Measurements from ENCODE around the gene KHDRBS1.
"Not testable (repeated sequence)": the region's sequence is repeated elsewhere in the genome, so short reads cannot be mapped to it uniquely, and the experiment has no call there.

Gene KHDRBS1

DNA sequence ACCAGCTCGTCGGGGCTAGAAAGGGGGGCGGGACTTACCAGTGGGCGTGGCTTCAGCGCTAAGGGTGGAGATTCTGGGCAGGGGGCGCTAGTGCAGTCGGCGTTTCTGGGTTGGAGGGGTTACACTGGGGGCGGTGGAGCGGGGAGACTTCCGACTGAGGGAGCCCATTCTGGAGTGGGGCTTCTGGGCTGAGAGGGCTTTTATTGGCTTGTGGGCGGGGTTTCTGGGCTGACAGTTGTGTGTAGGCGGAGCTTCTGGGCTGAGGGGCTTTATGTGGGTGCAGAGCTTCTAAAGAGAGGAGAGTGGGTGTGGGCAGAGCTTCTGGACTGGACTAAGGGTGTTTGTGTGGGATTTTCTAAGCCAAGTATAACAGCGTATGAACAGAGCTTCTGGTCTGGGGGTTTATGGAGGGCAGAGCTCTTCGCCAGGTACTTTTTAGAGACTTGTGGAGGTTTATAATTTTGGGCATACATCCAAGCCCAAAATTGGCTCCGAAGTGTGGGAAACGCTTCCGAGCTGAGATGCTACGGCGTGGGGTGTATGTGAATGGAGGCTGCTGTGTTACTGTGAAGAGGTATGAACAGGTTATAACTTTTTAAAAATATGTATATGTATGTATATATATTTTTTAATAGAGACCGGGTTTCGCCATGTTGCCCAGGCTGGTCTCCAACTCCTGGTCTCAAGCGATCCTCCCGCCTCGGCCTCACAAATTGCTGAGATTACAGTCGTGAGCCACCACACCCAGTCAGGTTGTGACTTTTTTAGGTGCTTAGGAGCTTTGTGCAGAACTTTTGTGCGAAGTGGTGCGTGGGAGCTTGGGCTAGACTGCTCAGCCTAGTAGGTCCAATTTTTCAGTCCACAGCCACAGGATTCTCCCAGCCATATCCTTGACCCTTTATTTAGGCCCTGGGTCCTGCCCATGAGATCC lies 59.9 kb downstream of the KHDRBS1 start:
- no peak for DNase-seq (ENCODE audit: low spot score)

GRCh38 chr1:32074841-32075240 lies 61.2 kb downstream of the KHDRBS1 start:
- TF ChIP-seq, protein P1, sequence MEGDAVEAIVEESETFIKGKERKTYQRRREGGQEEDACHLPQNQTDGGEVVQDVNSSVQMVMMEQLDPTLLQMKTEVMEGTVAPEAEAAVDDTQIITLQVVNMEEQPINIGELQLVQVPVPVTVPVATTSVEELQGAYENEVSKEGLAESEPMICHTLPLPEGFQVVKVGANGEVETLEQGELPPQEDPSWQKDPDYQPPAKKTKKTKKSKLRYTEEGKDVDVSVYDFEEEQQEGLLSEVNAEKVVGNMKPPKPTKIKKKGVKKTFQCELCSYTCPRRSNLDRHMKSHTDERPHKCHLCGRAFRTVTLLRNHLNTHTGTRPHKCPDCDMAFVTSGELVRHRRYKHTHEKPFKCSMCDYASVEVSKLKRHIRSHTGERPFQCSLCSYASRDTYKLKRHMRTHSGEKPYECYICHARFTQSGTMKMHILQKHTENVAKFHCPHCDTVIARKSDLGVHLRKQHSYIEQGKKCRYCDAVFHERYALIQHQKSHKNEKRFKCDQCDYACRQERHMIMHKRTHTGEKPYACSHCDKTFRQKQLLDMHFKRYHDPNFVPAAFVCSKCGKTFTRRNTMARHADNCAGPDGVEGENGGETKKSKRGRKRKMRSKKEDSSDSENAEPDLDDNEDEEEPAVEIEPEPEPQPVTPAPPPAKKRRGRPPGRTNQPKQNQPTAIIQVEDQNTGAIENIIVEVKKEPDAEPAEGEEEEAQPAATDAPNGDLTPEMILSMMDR (IDR thresholded peaks at IDR 0.05; ENCODE audit: extremely low read depth, missing control alignments), result no peak
- DNase-seq (ENCODE audit: low spot score), result no peak

More for the DNA sequence above, 59.9 kb downstream of the KHDRBS1 start:
- TF ChIP-seq, protein P1 (IDR thresholded peaks at IDR 0.05; ENCODE audit: extremely low read depth, missing control alignments), result no peak

GRCh38 chr1:32077451-32077850 lies 63.8 kb downstream of the KHDRBS1 start:
- DNase-seq (ENCODE audit: low spot score), result no peak
- TF ChIP-seq, protein P1 (IDR thresholded peaks at IDR 0.05; ENCODE audit: extremely low read depth, missing control alignments), result no peak

GRCh38 chr1:32082022-32082421 lies 68.4 kb downstream of the KHDRBS1 start:
- no peak for DNase-seq (ENCODE audit: low spot score)
- TF ChIP-seq, protein P1 (IDR thresholded peaks at IDR 0.05; ENCODE audit: extremely low read depth, missing control alignments), result no peak

DNA sequence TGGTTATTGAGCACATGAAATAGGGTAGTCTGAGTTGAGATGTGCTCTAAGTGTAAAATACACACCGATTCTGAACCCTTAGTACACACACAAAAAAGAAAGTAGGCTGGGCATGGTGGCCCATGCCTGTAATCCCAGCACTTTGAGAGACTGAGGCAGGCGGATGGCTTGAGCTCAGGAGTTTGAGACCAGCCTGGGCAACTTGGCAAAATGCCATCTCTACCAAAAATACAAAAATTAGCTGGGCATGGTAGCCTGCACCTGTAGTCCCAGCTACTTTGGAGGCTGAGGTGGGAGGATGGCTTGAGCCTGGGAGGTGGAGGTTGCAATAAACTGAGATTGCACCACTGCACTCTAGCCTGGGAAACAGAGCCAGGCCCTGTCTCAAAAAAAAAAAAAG lies 72.7 kb downstream of the KHDRBS1 start:
- DNase-seq (ENCODE audit: low spot score), result not testable (repeated sequence)

- TF ChIP-seq, protein P1 (IDR thresholded peaks at IDR 0.05; ENCODE audit: extremely low read depth, missing control alignments), result no peak
- no peak for DNase-seq (ENCODE audit: low spot score)
These were observed 77.5 kb downstream of the KHDRBS1 start for GRCh38 chr1:32091176-32091575.

- DNase-seq (ENCODE audit: low spot score), result no peak
These were observed 77.9 kb downstream of the KHDRBS1 start for GRCh38 chr1:32091591-32091990.

More at GRCh38 chr1:32091591-32091990, 77.9 kb downstream of the KHDRBS1 start:
- TF ChIP-seq, protein P1 (IDR thresholded peaks at IDR 0.05; ENCODE audit: extremely low read depth, missing control alignments), result no peak
